Right renal pelvis (tissue), 4 donors: ENCODE results near the gene TMEM164. TPM values are rescaled to one million over a fixed set of nuclear protein-coding genes. Genes with fewer than 3 reads are reported as not detected.
"Not testable (repeated sequence)": the region's sequence is repeated elsewhere in the genome, so short reads cannot be mapped to it uniquely, and the experiment has no call there.

Experiments
- DNase-seq, 4 donors: peaks; one replicate each; pipeline ENCODE4 v3.0.0-alpha.2; 2013; ENCODE audit warnings: low read depth in 4 of 4, low spot score in 3 of 4, missing footprints in 1 of 4
- polyA plus RNA-seq, 4 donors: library from polyadenylated mRNA; unstranded; fragments of 120-200 nt; gene quantifications; one replicate each; pipeline ENCODE4 v1.2.1, GENCODE V29; 2013; ENCODE audit not compliant: insufficient read length in 4 of 4

Gene TMEM164
- 10 to 100 TPM; 36.6 to 41.1 (median 40.1) TPM for polyA plus RNA-seq

DNA sequence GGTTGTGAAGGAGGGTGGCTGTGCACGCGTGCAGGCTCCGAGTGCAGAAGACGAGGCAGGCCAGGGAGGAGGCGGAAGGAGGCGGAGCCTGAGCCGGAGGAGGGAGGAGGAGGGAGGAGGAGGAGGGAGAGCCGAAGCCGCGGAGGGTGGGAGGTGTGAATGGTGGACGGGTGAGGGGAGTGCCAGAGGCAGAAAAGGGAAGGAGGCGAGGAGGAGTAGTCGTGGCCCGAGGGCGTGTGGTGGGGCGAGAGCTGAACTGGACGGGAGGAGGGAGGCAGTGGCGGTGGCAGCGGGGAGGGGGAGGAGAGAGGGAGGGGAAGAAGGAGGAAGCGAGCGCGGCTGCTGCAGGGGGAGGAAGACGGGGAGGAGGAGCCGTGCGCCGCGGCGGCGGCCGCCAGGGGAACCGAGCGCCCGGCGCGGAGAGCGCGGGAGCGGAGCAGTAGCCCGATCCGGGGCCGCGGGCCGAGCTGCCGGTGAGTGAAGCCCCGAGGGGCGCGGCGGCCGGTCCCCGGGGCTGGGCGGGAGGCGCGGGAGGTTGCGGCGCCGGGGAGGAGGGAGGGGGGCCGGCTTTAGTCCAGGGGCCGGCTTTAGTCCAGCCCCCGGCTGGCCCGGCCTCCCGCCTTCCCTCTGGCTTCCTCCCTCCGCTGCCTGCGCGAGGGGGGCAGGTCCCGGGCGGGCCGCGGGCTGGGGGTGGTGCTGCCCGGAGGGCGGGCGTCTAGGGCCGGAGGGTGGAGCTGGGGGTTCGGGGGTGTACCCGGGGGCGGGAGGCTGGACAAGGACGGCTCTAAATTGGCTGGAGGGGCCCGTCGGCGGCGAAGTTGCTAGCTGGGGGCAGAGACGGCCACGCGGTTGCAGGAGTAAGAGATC is at the start of gene TMEM164:
Gene TMEM164 (plus strand): TSS at position 815 of the 867 bp plus-strand sequence. CDS start 661 bp downstream, outside the sequence.
- DNase-seq, result peak; percentile 44 to 75 (median 68)

DNA sequence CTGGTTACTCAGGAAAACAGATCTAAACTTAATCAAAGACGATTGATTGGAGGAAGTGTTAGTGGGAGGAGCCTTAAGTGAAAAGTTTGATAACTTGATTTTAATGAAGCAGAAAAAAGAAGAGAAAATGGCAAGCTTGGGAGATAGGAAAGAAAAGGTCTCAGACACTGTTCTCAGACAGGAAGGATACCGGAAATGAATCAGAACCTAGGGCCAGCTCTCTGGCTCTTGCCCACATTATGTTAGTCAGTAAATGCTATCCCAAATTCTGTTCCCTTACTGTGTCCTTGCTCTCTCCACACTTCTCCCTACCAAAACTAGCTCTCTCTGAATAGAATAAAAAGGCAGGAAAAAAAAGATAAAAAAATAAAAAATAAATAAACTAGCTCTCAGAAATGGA is 48.6 kb upstream of the TMEM164 start:
- no peak for DNase-seq

GRCh38 chrX:109954955-109955354 is 48.0 kb upstream of the TMEM164 start:
- no peak for DNase-seq

DNA sequence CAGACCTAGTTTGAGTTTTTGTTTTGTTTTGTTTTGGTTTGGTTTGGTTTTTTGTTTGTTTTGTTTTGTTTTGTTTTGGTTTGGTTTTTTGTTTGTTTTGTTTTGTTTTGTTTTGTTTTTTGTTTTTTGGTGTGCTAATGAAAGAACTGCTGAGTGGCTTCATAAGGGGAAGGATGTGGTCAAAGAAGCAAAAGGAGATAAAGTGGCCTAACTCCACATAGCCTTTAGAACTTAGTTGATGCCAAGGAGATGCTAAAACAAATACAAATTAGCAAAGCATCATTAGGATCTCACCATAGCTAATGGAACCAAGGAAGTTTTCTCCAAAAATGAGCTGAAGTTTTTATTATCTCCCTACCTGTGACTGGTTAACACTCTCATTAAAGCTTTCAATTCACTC is 44.6 kb upstream of the TMEM164 start:
- no peak for DNase-seq

- no peak for DNase-seq
These were observed 43.5 kb upstream of the TMEM164 start for GRCh38 chrX:109959356-109959871.

- DNase-seq, result no peak
These were observed 38.5 kb upstream of the TMEM164 start for GRCh38 chrX:109964390-109964789.

DNA sequence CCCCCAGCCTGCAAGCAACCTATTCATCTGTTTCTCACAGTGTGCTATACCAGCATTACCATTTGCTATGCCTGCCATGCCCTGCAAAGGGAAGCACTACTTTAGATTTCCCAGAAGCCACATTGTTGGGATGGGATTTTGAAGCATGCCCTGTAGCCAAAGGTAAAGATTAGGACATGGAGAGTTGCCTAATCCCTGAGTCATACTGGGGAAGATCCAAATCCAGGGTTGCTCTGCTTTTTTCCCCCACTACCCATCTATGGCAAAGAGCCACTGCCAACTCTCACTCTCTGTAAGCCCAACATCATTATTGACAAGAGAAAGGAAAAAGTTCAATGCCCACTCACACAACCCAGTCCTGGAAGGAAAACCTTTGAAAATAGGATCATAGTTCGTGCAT is 36.7 kb upstream of the TMEM164 start:
- DNase-seq, result no peak

GRCh38 chrX:109967156-109967555 is 35.8 kb upstream of the TMEM164 start:
- DNase-seq, result no peak

DNA sequence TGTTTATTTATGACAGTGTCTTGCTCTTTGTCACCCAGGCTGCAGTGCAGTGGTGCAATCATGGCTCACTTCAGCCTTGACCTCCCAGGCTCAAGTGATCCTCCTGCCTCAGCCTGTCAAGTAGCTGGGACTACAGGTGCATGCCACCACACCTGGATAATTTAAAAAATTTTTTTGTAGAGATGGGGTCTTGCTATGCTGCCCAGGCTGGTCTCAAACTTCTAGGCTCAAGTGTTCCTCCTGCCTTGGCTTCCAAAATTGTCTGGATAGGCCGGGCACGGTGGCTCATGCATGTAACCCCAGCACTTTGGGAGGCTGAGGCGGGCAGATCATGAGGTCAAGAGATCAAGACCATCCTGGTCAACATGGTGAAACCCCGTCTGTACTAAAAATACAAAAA is 32.1 kb upstream of the TMEM164 start:
- DNase-seq, result not testable (repeated sequence)

- no peak for DNase-seq
These were observed 27.8 kb upstream of the TMEM164 start for GRCh38 chrX:109974906-109975655.

- not testable (repeated sequence) for DNase-seq
These were observed 17.7 kb upstream of the TMEM164 start for GRCh38 chrX:109985210-109985609.

DNA sequence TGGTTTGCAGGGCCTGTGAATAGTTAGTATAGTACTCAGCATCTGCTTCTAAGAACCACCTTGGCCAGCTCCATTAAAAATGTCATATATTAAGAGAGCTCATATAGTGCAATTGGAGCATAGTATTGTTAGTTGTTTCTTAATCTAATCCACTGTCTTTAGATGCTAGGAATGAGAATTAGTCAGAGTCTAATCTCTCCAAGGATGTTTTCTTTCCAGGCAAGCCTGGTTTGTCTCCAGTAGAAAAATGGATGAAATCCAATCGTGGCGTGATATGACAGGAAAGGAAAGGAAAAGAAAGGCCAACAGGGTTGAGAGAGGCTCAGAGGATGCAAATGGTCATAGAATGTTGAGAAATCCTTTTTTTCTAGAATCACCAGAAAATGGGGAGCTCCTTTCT is 15.0 kb upstream of the TMEM164 start:
- DNase-seq, result no peak

DNA sequence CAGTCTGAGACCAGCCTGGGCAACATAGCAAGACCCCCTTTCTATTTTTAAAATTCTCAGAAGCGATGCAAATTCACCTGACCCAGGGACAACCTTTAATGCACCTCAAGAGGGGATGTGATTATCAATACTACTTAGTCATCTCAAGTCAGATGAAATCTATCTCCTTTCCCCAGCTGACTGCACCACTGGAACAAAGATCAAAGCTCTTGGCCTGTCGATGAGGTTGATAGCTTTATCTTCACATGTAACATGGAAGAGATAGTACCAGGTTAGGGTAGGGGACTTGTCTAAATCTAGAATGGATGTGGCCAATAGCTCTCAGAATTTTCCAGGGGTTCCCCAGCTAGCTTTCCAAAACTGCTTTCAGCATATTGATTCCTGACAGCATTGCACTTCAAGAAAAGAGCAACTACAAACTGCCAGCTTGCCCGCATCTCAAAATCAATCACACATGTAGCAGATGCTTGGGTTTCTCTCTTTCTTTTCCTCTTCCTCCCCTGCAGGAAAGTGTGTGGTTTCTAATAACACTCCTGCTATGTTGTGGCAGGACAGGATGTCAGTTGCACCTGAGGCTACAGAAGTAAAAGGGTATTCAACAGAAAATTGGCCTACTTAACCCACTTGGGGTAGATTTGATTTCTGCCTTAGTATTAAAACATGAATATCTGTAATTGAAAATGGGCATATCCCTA is 12.2 kb upstream of the TMEM164 start:
- DNase-seq, result no peak

GRCh38 chrX:109992203-109992602 is 10.7 kb upstream of the TMEM164 start:
- DNase-seq, result no peak

GRCh38 chrX:109995155-109995554 is 7.8 kb upstream of the TMEM164 start:
- DNase-seq, result no peak

GRCh38 chrX:109997786-109998452 is 5.0 kb upstream of the TMEM164 start:
- no peak for DNase-seq

DNA sequence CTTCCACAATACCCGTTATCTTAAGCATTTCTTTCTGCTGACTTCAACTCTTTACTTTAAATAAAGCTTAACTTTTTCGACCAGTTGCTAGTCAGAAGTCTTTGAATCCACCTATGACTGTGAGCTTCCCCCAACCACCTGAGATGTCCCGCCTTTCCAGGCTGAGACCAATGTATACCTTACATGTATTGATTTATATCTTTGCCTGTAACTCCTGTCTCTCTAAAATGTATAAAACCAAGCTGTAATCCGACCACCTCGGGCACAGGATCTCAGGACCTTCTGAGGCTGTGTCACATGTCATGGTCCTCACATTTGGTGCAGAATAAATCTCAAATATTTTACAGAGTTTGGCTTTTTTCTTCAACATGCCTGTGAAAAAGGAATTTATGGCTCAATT is 2.9 kb upstream of the TMEM164 start:
- no peak for DNase-seq

- DNase-seq, result no peak
These were observed 1.8 kb upstream of the TMEM164 start for GRCh38 chrX:110000847-110001713.

DNA sequence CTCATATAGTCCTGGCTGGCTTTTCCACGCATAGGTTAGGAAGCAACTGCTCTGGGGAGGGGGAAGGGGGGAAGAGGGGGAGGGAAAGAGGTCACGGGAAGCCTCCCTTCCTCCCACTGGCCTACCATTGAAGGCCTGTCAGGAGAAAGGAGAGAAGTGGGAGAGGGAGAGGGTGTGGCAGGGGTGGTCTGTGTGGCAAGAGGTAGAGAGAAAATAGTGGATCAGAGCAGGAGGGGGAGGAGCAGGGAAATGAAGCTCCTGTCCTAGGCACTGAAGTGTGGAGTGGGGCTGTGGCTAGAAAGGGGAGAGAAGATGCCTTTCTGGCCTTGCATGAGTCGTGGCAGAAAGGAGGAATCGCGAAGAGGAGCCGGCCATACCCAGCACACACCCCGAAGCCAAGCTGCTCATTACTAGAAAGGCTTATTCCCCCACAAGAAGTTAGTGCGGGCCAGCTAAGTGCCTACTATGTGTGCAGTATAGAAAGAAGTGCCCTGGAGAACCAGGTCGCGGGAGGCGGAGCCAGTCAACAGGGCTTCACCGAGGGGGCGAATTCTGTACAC is 1.1 kb upstream of the TMEM164 start:
- DNase-seq, result no peak
